Uterus (tissue), 2 donors: ENCODE data around the gene NUMA1.

ENCODE experiments used
- POLR2A ChIP-seq, 2 donors: fragments of 450-650 bp; IDR thresholded peaks; one replicate each; pipeline ENCODE4 v1.6.1; 2016; ENCODE audit warnings: antibody characterized with exemption in 2 of 2, mild to moderate bottlenecking in 1 of 2, moderate library complexity in 1 of 2
- TF ChIP-seq, protein P1 (sequence below), 4 experiments: fragments of 200-600 bp in 2 of 4; fragments of 450-650 bp in 2 of 4; sonication (generic) in 2 of 4; IDR thresholded peaks; one replicate each; pipeline ENCODE4 v1.5.1; 2016 to 2019; ENCODE audit warnings: antibody characterized with exemption in 4 of 4, mild to moderate bottlenecking in 2 of 4, moderate library complexity in 1 of 4

DNA sequence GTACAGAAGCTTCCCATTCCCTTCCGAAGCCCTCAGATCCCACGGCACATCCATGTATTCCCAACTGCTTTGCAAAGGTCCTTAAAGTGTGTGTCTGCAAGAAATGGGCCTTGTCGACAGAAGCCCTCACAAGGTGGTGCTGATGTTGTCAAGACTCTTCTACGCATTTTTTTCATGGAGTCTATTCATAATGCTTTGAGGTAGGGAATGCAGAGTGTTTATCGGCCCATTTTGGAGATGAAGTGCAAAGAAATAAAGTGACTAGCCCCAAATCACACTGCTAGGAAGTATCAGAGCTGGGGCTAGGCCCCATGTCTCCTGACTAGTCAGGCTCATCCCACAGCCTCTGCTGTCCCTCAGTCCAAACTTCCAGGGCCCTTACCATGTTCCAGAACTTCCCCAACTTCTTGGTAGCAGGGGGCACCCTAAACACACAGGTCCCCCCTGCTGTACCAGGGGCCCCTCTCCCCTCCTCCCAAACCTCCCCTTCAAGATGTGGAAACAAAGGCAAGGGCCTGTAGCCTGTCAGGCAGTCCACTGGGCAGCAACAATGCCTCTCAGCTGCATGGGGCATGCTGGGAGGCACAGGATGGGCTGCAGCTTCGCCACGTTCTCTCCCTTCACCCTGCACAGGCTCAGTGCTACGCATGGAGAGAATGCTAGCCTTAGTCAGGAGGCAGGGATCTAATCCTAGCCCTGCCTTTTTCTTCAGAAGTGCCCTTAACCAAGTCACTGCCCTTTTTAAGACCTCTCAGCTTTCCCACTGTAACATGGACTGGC, 73.8 kb downstream of the NUMA1 start:
- TF ChIP-seq, protein P1, sequence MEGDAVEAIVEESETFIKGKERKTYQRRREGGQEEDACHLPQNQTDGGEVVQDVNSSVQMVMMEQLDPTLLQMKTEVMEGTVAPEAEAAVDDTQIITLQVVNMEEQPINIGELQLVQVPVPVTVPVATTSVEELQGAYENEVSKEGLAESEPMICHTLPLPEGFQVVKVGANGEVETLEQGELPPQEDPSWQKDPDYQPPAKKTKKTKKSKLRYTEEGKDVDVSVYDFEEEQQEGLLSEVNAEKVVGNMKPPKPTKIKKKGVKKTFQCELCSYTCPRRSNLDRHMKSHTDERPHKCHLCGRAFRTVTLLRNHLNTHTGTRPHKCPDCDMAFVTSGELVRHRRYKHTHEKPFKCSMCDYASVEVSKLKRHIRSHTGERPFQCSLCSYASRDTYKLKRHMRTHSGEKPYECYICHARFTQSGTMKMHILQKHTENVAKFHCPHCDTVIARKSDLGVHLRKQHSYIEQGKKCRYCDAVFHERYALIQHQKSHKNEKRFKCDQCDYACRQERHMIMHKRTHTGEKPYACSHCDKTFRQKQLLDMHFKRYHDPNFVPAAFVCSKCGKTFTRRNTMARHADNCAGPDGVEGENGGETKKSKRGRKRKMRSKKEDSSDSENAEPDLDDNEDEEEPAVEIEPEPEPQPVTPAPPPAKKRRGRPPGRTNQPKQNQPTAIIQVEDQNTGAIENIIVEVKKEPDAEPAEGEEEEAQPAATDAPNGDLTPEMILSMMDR (IDR thresholded peaks at IDR 0.05): no peak
- no peak for TF ChIP-seq POLR2A (IDR thresholded peaks at IDR 0.05)
